ENCODE data around the gene RNASE12. TPM values are rescaled to one million over a fixed set of nuclear protein-coding genes. Genes with fewer than 3 reads are reported as not detected.
A peak's percentile ranks its signal among the peaks of the same experiment; 100 is the strongest.

RNASE12 gene
- total RNA-seq, 2 experiments from 2014 or later, result not detected

- TF ChIP-seq, protein P1, sequence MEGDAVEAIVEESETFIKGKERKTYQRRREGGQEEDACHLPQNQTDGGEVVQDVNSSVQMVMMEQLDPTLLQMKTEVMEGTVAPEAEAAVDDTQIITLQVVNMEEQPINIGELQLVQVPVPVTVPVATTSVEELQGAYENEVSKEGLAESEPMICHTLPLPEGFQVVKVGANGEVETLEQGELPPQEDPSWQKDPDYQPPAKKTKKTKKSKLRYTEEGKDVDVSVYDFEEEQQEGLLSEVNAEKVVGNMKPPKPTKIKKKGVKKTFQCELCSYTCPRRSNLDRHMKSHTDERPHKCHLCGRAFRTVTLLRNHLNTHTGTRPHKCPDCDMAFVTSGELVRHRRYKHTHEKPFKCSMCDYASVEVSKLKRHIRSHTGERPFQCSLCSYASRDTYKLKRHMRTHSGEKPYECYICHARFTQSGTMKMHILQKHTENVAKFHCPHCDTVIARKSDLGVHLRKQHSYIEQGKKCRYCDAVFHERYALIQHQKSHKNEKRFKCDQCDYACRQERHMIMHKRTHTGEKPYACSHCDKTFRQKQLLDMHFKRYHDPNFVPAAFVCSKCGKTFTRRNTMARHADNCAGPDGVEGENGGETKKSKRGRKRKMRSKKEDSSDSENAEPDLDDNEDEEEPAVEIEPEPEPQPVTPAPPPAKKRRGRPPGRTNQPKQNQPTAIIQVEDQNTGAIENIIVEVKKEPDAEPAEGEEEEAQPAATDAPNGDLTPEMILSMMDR (IDR thresholded peaks at IDR 0.05), result no peak
- DNase-seq (no peak), ATAC-seq (no peak)
- H3K9me3 Mint-ChIP-seq, result no peaks in the 10 kb centered on the region
- no peak overlapping the region for H3K4me3 Mint-ChIP-seq
- H3K27me3 Mint-ChIP-seq, result no peaks in the 10 kb centered on the region
- POLR2A ChIA-PET, result interaction anchor here (0.5 to 1.0 kb wide), 2 partner anchors 21 to 177 kb away, joined by 3 read pairs; no protein-coding TSS in a partner anchor
- CTCF ChIA-PET, result interaction anchor here (1.0 to 4.4 kb wide), 2 partner anchors 15 to 66 kb away, joined by 3 to 42 read pairs; partner anchors contain the start of gene RNASE4
- intact Hi-C loops (cut with micrococcal nuclease), result no loop called here
- H3K27ac Mint-ChIP-seq, result no peak overlapping the region
- no peaks in the 10 kb centered on the region for H3K36me3 Mint-ChIP-seq (ENCODE audit: low read depth)
- peaks cover 13% of the 10 kb centered on the region for H3K4me1 Mint-ChIP-seq (ENCODE audit: low read depth)
Measured at GRCh38 chr14:20615996-20616395, 24.8 kb upstream of the RNASE12 start.

GRCh38 chr14:20614038-20614840 is 23.1 kb upstream of the RNASE12 start:
- H3K27ac Mint-ChIP-seq, result no peak overlapping the region
- H3K9me3 Mint-ChIP-seq, result no peaks in the 10 kb centered on the region
- ATAC-seq (peak; percentile 7), DNase-seq (peak; percentile 34)
- H3K36me3 Mint-ChIP-seq (ENCODE audit: low read depth), result no peaks in the 10 kb centered on the region
- no peak overlapping the region for H3K4me3 Mint-ChIP-seq
- ChIA-PET CTCF (interaction anchor here (1.0 to 4.4 kb wide), 14 partner anchors 9 to 286 kb away, joined by 3 to 42 read pairs (median 6); partner anchors contain the start of genes RNASE11 and RNASE4), POLR2A (interaction anchor here (0.8 to 2.0 kb wide), 7 partner anchors 7 to 270 kb away, joined by 3 to 15 read pairs (median 5); partner anchors contain the start of genes PARP2 and PNP)
- TF ChIP-seq, protein P1 (IDR thresholded peaks at IDR 0.05), result no peak
- no peaks in the 10 kb centered on the region for H3K27me3 Mint-ChIP-seq
- intact Hi-C loops (cut with micrococcal nuclease), result loop anchor here (5.0 kb wide), 2 partner anchors 157 to 202 kb away; partner anchors contain the start of genes APEX1 and TEP1
- H3K4me1 Mint-ChIP-seq (ENCODE audit: low read depth), result peaks cover 13% of the 10 kb centered on the region

GRCh38 chr14:20613094-20614037 is 22.2 kb upstream of the RNASE12 start:
- peak; percentile 85 for ATAC-seq
- CTCF ChIA-PET, result interaction anchor here (1.0 to 4.4 kb wide), 19 partner anchors 10 to 287 kb away, joined by 3 to 42 read pairs (median 4); partner anchors contain the start of genes PARP2, RNASE11 and RNASE4
- Mint-ChIP-seq H3K27me3 (no peaks in the 10 kb centered on the region), H3K4me1 (ENCODE audit: low read depth) (peaks cover 13% of the 10 kb centered on the region), H3K36me3 (ENCODE audit: low read depth) (no peaks in the 10 kb centered on the region), H3K27ac (no peak overlapping the region), H3K9me3 (no peaks in the 10 kb centered on the region), H3K4me3 (no peak overlapping the region)
- TF ChIP-seq, protein P1 (IDR thresholded peaks at IDR 0.05), result peak; percentile 45
- DNase-seq, result peak; percentile 91
- intact Hi-C loops (cut with micrococcal nuclease), result loop anchor here (1.0 to 5.0 kb wide), 5 partner anchors 17 to 270 kb away; partner anchors contain the start of genes APEX1, PARP2 and TEP1
- POLR2A ChIA-PET, result interaction anchor here (0.8 to 2.0 kb wide), 8 partner anchors 8 to 270 kb away, joined by 3 to 15 read pairs (median 4); partner anchors contain the start of genes PARP2, PNP and RNASE4

- H3K9me3 Mint-ChIP-seq, result no peaks in the 10 kb centered on the region
- no peaks in the 10 kb centered on the region for H3K36me3 Mint-ChIP-seq (ENCODE audit: low read depth)
- no peaks in the 10 kb centered on the region for H3K27me3 Mint-ChIP-seq
- TF ChIP-seq, protein P1 (IDR thresholded peaks at IDR 0.05), result no peak
- H3K4me3 Mint-ChIP-seq, result no peak overlapping the region
- intact Hi-C loops (cut with micrococcal nuclease), result loop anchor here (2.0 to 5.0 kb wide), 3 partner anchors 18 to 200 kb away; partner anchors contain the start of genes APEX1 and TEP1
- DNase-seq (no peak), ATAC-seq (no peak)
- H3K27ac Mint-ChIP-seq, result no peak overlapping the region
- peaks cover 6% of the 10 kb centered on the region for H3K4me1 Mint-ChIP-seq (ENCODE audit: low read depth)
- CTCF ChIA-PET, result interaction anchor here (1.2 to 4.4 kb wide), 11 partner anchors 11 to 284 kb away, joined by 3 to 42 read pairs (median 10); partner anchors contain the start of genes PARP2, RNASE11 and RNASE4
- POLR2A ChIA-PET, result interaction anchor here (1.3 to 2.0 kb wide), 4 partner anchors 9 to 201 kb away, joined by 3 to 15 read pairs (median 8); partner anchors contain the start of gene RNASE4
Measured at GRCh38 chr14:20612403-20612802, 21.2 kb upstream of the RNASE12 start.

Data from activated CD8-positive, alpha-beta T cell treated with anti-CD3 and anti-CD28 coated beads for 36 hours (primary cell).